GM19372 (cell line): ENCODE data around the gene HDAC4.

Source experiments
- ATAC-seq: cut with Tn5 transposase; IDR thresholded peaks from one replicate; pipeline ENCODE4 v1.9.1; 2021; ENCODE audit warnings: mild to moderate bottlenecking, low read depth, moderate library complexity; ENCODE audit not compliant: unreplicated experiment

HDAC4 gene

GRCh38 chr2:239247401-239248245 is 153.2 kb downstream of the HDAC4 start:
- no peak for ATAC-seq

- no peak for ATAC-seq
Observed at GRCh38 chr2:239246723-239247122, 154.1 kb downstream of the HDAC4 start.

GRCh38 chr2:239245872-239246721 is 154.7 kb downstream of the HDAC4 start:
- ATAC-seq: no peak

GRCh38 chr2:239245107-239245506 is 155.7 kb downstream of the HDAC4 start:
- no peak for ATAC-seq

- ATAC-seq: no peak
Observed at GRCh38 chr2:239244625-239245024, 156.2 kb downstream of the HDAC4 start.

GRCh38 chr2:239241431-239241960 is 159.3 kb downstream of the HDAC4 start:
- no peak for ATAC-seq

- no peak for ATAC-seq
Observed at GRCh38 chr2:239240414-239240881, 160.4 kb downstream of the HDAC4 start.

GRCh38 chr2:239239607-239240413 is 161.0 kb downstream of the HDAC4 start:
- ATAC-seq: no peak

- no peak for ATAC-seq
Observed at GRCh38 chr2:239238839-239239606, 161.8 kb downstream of the HDAC4 start.

GRCh38 chr2:239238381-239238780 is 162.4 kb downstream of the HDAC4 start:
- ATAC-seq: no peak

GRCh38 chr2:239236808-239237205 is 164.0 kb downstream of the HDAC4 start:
- no peak for ATAC-seq

GRCh38 chr2:239236043-239236807 is 164.6 kb downstream of the HDAC4 start:
- no peak for ATAC-seq

- no peak for ATAC-seq
Observed at GRCh38 chr2:239235311-239235710, 165.5 kb downstream of the HDAC4 start.

- ATAC-seq: no peak
Observed at GRCh38 chr2:239234191-239235175, 166.3 kb downstream of the HDAC4 start.

GRCh38 chr2:239233576-239233975 is 167.2 kb downstream of the HDAC4 start:
- no peak for ATAC-seq

GRCh38 chr2:239232195-239232578 is 168.6 kb downstream of the HDAC4 start:
- no peak for ATAC-seq

- ATAC-seq: no peak
Observed at GRCh38 chr2:239231231-239232194, 169.3 kb downstream of the HDAC4 start.
